Measurements from ENCODE around the gene CLECL1. TPM values are rescaled to one million over a fixed set of nuclear protein-coding genes. Genes with fewer than 3 reads are reported as not detected.
"Not testable (repeated sequence)": the region's sequence is repeated elsewhere in the genome, so short reads cannot be mapped to it uniquely, and the experiment has no call there.

The CLECL1 gene
- polyA plus RNA-seq, 3 donors: 0.16 to 0.32 (median 0.30) TPM

- DNase-seq (ENCODE audit: extremely low read depth in 1 of 11, low read depth in 9 of 11, low spot score in 4 of 11): no peak
Measured at GRCh38 chr12:9729082-9729481, 3.8 kb downstream of the CLECL1 start.

GRCh38 chr12:9727813-9728212 lies 5.1 kb downstream of the CLECL1 start:
- DNase-seq (ENCODE audit: extremely low read depth in 1 of 11, low read depth in 9 of 11, low spot score in 4 of 11): no peak

- no peak for DNase-seq (ENCODE audit: extremely low read depth in 1 of 11, low read depth in 9 of 11, low spot score in 4 of 11)
Measured at GRCh38 chr12:9725213-9725870, 7.6 kb downstream of the CLECL1 start.

GRCh38 chr12:9724023-9724422 lies 8.9 kb downstream of the CLECL1 start:
- no peak for DNase-seq (ENCODE audit: extremely low read depth in 1 of 11, low read depth in 9 of 11, low spot score in 4 of 11)

- no peak for DNase-seq (ENCODE audit: extremely low read depth in 1 of 11, low read depth in 9 of 11, low spot score in 4 of 11)
Measured at GRCh38 chr12:9721394-9722092, 11.4 kb downstream of the CLECL1 start.

- DNase-seq (ENCODE audit: extremely low read depth in 1 of 11, low read depth in 9 of 11, low spot score in 4 of 11): no peak
Measured at GRCh38 chr12:9719790-9720189, 13.1 kb downstream of the CLECL1 start.

- no peak for DNase-seq (ENCODE audit: extremely low read depth in 1 of 11, low read depth in 9 of 11, low spot score in 4 of 11)
Measured at GRCh38 chr12:9718968-9719367, 13.9 kb downstream of the CLECL1 start.

GRCh38 chr12:9717070-9717925 lies 15.6 kb downstream of the CLECL1 start:
- no peak for DNase-seq (ENCODE audit: extremely low read depth in 1 of 11, low read depth in 9 of 11, low spot score in 4 of 11)

- DNase-seq (ENCODE audit: extremely low read depth in 1 of 11, low read depth in 9 of 11, low spot score in 4 of 11): not testable (repeated sequence)
Measured at GRCh38 chr12:9713032-9713558, 19.8 kb downstream of the CLECL1 start.

- DNase-seq (ENCODE audit: extremely low read depth in 1 of 11, low read depth in 9 of 11, low spot score in 4 of 11): no peak
Measured at GRCh38 chr12:9711664-9712063, 21.2 kb downstream of the CLECL1 start.

GRCh38 chr12:9710584-9711375 lies 22.1 kb downstream of the CLECL1 start:
- DNase-seq (ENCODE audit: extremely low read depth in 1 of 11, low read depth in 9 of 11, low spot score in 4 of 11): no peak

- no peak for DNase-seq (ENCODE audit: extremely low read depth in 1 of 11, low read depth in 9 of 11, low spot score in 4 of 11)
Measured at GRCh38 chr12:9708853-9709252, 24.0 kb downstream of the CLECL1 start.

- peak in 3 of 11 donors; percentile 13 to 27 (median 15) for DNase-seq (ENCODE audit: extremely low read depth in 1 of 11, low read depth in 9 of 11, low spot score in 4 of 11)
Measured at GRCh38 chr12:9707864-9708808, 24.8 kb downstream of the CLECL1 start.

- no peak for DNase-seq (ENCODE audit: extremely low read depth in 1 of 11, low read depth in 9 of 11, low spot score in 4 of 11)
Measured at GRCh38 chr12:9707356-9707755, 25.5 kb downstream of the CLECL1 start.

GRCh38 chr12:9706086-9706685 lies 26.7 kb downstream of the CLECL1 start:
- DNase-seq (ENCODE audit: extremely low read depth in 1 of 11, low read depth in 9 of 11, low spot score in 4 of 11): no peak

- DNase-seq (ENCODE audit: extremely low read depth in 1 of 11, low read depth in 9 of 11, low spot score in 4 of 11): not testable (repeated sequence)
Measured at GRCh38 chr12:9704561-9704960, 28.3 kb downstream of the CLECL1 start.

- DNase-seq (ENCODE audit: extremely low read depth in 1 of 11, low read depth in 9 of 11, low spot score in 4 of 11): no peak
Measured at GRCh38 chr12:9702255-9702654, 30.6 kb downstream of the CLECL1 start.

Data from renal cortex interstitium (tissue), 11 donors.